ENCODE results near the gene KRTAP19-2.
"Not testable (repeated sequence)": the region's sequence is repeated elsewhere in the genome, so short reads cannot be mapped to it uniquely, and the experiment has no call there.

The KRTAP19-2 gene, protein sequence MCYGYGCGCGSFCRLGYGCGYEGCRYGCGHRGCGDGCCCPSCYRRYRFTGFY

GRCh38 chr21:30487336-30487735 is at the start of gene KRTAP19-2:
KRTAP19-2 (minus strand) TSS chr21:30487436; CDS start chr21:30487348, 88 bp downstream.
- DNase-seq (ENCODE audit: low read depth), result no peak

DNA sequence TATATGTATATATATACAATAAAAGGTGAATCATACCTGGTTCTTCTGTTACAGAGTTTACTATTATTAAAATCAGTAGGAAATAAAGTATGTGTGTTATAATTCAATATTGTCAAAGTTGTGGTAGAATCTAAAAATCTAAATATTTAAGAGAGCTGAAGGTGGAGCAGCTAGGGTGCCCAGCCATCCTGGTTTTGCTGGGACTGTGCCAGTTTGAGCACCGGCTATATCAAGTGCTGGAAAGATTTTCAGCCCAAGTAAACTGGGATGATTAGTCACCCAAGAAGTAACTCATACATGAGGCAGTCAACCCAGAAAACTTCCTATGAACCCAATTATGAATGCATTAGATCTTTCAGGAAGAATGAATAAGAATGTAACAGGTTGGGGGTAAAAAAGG is 31.6 kb upstream of the KRTAP19-2 start:
- DNase-seq (ENCODE audit: low read depth), result no peak

DNA sequence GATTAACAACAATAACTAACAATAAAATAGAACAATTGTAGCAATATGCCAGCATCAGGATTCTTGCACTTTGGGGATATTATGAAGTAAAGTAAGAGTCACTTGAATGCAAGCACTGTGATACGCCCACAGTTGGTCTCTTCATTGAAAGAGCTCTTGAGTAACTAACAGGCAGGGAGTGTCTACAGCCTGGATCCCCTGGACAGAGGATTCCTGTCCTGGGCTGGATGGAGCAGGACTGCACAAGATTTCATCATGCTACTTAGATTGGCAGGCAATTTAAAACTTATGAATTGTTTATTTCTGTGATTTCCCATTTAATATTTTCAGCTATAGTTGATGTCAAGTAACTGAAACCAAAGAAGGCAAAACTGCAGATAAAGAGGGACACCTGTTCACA is 28.4 kb upstream of the KRTAP19-2 start:
- no peak for DNase-seq (ENCODE audit: low read depth)

DNA sequence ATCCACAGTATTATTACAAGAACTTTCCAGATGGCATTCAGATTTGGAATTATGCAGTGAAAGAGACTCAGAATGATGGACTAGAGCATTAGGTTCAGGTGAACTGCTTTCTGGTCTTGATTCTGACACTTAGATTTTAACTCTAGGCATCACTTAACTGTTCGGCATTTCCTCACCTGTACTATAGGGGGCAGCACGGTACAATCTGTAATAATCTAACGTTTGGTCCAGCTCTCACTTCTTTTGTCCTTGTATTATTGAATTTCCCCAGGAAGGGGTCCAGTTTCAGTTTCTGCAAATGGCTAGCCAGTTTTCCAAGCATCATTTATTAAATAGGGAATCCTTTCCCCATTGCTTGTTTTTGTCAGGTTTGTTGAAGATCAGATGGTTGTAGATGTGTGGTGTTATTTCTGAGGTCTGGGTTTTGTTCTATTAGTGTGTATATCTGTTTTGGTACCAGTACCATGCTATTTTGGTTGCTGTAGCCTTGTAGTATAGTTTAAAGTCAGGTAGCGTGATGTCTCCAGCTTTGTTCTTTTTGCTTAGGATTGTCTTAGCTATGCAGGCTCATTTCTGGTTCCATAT is 18.5 kb upstream of the KRTAP19-2 start:
- DNase-seq (ENCODE audit: low read depth), result not testable (repeated sequence)

- no peak for DNase-seq (ENCODE audit: low read depth)
These were observed 14.8 kb upstream of the KRTAP19-2 start, which contains the start of gene KRTAP19-5 for GRCh38 chr21:30502041-30502440. KRTAP19-5 (minus strand) TSS chr21:30502141; CDS start chr21:30502090, 51 bp downstream.

- DNase-seq (ENCODE audit: low read depth), result no peak
These were observed 9.8 kb upstream of the KRTAP19-2 start, which contains the start of gene KRTAP19-4 for GRCh38 chr21:30497065-30497464. KRTAP19-4 (minus strand) TSS chr21:30497165; CDS start chr21:30497110, 55 bp downstream.

- DNase-seq (ENCODE audit: low read depth), result no peak
These were observed 4.8 kb upstream of the KRTAP19-2 start, which contains the start of gene KRTAP19-3 for GRCh38 chr21:30491963-30492428. KRTAP19-3 (minus strand) TSS chr21:30492013; CDS start chr21:30491957, 56 bp downstream.

GRCh38 chr21:30486180-30486579 is 1.1 kb downstream of the KRTAP19-2 start:
- DNase-seq (ENCODE audit: low read depth), result no peak

DNA sequence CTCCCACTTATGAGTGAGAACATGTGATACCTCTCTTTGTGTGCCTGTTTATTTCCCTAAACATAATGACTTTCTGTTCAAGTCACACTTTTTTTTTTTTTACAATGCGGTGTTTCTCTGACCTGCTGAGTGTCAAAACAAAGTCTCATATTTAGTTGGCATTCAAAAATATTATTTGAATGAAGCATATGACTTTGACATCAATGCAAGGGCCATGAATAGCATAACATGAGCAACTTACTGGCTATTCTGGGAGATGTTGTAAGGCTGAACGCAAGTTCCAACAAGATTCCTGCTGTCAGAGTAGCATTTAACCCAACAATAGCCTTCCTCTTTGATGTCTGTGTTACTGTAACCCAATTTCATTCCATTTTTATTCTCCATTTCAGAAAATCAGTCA is 5.1 kb downstream of the KRTAP19-2 start:
- DNase-seq (ENCODE audit: low read depth), result no peak

DNA sequence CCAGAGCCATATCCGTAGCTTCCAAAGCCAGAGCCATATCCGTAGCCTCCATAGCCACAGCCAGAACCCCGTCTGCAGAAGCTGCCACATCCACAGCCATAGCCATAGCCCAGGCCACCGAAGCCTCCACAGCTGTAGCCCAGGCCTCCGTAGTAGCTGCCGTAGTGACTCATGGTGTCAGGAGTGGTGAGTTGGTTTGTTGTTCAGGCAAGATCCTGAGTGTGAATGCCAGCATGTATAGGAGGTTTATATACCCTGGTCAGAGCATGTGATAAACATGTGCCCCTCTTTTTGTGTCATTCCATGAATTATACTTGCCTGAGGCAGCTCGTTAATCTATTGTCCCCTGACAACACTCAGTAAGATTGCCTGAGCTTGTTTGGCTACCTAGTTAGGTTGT is 7.1 kb downstream of the KRTAP19-2 start, which contains the start of gene KRTAP19-1:
KRTAP19-1 (minus strand) TSS at position 223 of the 400 bp plus-strand sequence; CDS start at position 173, 50 bp downstream.
- DNase-seq (ENCODE audit: low read depth), result no peak

DNA sequence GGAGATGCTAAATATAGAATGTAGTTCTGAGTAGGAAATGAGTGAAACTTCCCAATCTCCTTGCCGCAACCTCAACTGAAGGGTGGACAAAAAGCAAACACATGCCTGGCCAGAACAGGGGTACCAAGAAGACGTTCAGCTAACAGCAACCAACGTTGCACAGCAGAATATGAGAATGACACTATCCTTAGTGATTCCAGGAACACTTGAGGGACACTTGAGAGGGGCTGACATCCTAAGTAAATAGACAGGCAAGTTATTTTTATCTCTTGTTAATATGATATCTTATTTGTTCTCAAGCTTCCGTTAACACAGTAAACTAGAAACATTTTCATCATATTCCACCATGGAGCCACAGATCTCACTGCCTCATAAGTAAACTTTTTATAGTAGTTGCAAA is 8.0 kb downstream of the KRTAP19-2 start:
- no peak for DNase-seq (ENCODE audit: low read depth)

- DNase-seq (ENCODE audit: low read depth), result no peak
These were observed 9.2 kb downstream of the KRTAP19-2 start for GRCh38 chr21:30478004-30478403.

GRCh38 chr21:30468900-30469714 is 18.1 kb downstream of the KRTAP19-2 start:
- no peak for DNase-seq (ENCODE audit: low read depth)

GRCh38 chr21:30463713-30464112 is 23.5 kb downstream of the KRTAP19-2 start:
- peak; percentile 1 for DNase-seq (ENCODE audit: low read depth)

GRCh38 chr21:30448514-30448913 is 38.7 kb downstream of the KRTAP19-2 start:
- DNase-seq (ENCODE audit: low read depth), result no peak

GRCh38 chr21:30447056-30447455 is 40.2 kb downstream of the KRTAP19-2 start:
- DNase-seq (ENCODE audit: low read depth), result no peak

- DNase-seq (ENCODE audit: low read depth), result no peak
These were observed 43.0 kb downstream of the KRTAP19-2 start for GRCh38 chr21:30444204-30444603.

GRCh38 chr21:30443226-30443625 is 44.0 kb downstream of the KRTAP19-2 start:
- no peak for DNase-seq (ENCODE audit: low read depth)

- DNase-seq (ENCODE audit: low read depth), result no peak
These were observed 47.3 kb downstream of the KRTAP19-2 start, which contains the start of gene KRTAP15-1 for GRCh38 chr21:30439975-30440374. KRTAP15-1 (plus strand) TSS chr21:30440275; CDS start chr21:30440328, 53 bp downstream.
